ENCODE data around the gene MTCH1.
"Not testable (repeated sequence)": the region's sequence is repeated elsewhere in the genome, so short reads cannot be mapped to it uniquely, and the experiment has no call there.

MTCH1 gene

DNA sequence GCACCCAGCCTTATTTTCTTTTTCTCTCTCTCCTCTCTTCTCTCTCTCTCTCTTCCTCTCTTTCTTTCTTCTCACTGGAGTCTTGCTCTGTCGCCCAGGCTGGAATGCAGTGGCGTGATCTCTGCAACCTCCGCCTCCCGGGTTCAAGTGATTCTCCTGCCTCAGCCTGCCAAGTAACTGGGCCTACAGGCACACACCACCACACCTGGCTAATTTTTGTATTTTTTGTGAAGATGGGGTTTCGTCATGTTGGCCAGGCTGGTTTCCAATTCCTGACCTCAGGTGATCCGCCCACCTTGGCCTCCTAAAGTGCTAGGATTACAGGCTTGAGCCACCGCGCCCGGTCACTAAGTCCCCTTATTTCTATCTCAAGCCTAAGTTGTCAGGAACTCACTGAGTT lies 36.9 kb downstream of the MTCH1 start:
- DNase-seq: not testable (repeated sequence)

DNA sequence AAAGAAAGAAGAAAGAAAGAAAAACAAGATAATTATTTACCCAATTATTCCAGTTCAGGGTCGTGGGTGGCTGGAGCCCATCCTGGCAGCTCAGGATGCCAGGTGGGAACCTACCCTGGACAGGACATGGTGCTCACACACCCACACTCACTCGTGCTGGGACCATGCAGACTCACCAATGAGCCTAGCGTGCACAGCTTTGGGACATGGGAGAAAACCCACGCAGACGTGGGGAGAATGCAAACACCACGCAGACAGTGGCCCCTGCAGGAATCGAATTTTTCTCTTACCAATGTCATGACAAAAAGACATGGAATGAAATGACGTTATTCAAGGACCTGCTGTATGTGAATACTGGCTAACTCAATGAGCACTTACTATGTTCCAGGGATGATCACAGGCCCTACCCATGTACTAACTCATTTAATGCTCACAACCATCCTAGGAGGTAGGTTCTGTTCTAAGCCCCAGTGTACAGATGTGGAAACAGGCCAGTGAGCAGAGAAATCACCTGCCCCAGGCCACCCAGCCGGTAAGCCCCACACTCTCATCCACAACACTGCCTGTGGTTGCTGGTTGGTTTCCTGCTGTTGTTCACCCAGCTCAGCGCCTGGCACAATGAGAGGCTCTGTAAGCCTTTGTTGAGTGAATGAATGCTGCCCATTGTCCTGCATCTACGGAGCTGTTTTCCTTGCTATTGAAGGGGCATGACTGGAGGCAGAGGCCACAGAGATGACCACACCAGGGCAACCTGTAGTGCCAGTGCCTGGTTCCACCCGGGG lies 38.2 kb downstream of the MTCH1 start:
- DNase-seq: no peak

DNA sequence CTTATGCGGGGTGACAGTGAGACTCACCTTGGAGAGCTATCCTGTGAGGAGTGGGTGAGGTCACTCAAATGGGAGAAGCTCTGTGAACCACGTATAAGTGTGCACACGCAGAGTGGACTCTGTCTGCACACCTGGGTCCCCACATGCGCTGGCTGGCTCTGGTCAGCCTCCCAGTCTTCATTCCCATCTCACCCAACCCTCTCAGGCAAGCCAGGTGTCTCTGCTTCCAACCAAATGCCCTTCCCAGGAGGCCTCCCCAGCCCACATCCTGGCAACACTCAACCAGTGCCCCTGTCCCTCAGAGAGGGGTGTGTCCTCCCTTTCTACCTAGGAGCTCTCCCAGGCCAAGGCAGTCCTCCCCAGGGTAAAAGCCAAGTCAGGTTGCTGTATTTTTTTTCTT lies 39.5 kb downstream of the MTCH1 start:
- DNase-seq: no peak

DNA sequence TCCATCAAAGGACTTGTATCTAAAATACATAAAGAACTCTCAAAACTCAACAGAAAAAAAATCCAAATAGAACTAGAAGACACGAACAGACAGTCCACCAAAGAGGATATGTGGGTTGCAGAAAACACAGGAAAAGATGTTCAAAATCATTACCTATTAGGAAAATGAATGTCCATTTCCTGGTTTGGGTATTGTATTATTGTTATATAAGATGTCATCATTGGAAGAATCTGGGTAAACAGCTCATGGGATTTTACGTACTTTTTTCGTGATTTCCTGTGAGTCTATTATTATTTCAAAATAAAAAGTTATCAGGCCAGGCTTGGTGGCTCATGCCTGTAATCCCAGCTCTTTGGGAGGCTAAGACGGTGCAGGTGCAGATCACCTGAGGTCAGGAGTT lies 40.7 kb downstream of the MTCH1 start:
- no peak for DNase-seq

DNA sequence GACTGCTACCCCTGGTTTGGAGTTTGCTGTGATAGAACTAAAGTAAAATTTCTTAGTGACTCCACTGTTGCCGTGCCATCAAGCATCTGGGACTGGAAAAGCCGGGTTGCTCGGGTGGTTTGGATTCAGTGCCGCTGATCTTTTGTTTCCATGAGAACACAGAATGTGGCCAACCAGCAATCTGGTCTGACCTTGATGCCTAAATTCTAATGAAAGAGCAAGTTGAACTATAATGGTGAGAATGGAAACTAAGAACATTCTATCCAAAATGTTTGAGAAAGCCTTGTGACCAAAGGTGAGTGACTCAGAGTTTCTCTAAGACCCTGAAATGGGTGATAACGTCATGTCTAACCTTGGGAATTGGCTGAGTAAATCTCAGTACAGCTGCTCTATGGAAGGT lies 41.3 kb downstream of the MTCH1 start:
- no peak for DNase-seq

DNA sequence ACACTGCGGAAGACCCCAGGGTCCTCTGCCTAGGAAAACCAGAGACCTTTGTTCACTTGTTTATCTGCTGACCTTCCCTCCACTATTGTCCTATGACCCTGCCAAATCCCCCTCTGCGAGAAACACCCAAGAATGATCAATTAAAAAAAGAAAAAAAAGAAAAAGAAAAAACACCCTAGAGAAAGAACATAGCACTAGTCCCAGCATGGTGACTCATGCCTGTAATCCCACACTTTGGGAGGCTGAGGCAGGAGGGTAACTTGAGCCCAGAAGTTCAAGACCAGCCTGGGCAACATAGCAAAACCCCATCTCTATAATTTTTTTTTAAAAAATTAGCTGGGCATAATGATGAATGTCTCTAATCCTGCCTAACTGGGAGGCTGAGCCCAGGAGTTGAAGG lies 43.7 kb downstream of the MTCH1 start:
- not testable (repeated sequence) for DNase-seq

DNA sequence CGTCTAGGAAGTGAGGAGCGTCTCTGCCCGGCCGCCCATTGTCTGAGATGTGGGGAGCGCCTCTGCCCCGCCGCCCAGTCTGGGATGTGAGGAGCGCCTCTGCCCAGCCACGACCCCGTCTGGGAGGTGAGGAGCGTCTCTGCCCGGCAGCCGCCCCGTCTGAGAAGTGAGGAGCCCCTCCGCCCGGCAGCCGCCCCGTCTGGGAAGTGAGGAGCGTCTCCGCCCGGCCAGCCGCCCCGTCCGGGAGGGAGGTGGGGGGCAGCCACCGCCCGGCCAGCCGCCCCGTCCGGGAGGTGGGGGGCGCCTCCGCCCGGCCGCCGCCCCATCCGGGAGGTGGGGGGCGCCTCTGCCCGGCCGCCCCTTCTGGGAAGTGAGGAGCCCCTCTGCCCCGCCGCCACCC lies 44.4 kb downstream of the MTCH1 start:
- DNase-seq: not testable (repeated sequence)

DNA sequence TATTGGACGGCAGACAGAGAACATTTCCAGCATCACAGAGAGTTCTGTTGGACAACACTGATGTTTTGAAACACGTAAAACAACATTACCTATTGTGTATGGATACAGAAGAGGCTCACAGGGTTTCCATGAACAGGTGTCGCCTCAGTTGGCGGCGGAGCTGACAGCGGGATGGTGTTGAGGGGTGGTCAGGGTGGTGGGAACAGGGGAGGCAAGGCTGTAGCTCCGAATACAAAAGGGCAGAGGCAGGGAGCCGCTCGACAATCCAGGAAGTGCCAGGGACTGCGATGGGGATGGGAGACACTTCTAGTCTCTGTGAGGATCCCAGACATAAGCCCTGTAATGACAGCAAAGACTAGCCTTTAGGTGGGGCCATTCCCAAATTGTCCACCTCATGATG lies 46.0 kb downstream of the MTCH1 start:
- no peak for DNase-seq

DNA sequence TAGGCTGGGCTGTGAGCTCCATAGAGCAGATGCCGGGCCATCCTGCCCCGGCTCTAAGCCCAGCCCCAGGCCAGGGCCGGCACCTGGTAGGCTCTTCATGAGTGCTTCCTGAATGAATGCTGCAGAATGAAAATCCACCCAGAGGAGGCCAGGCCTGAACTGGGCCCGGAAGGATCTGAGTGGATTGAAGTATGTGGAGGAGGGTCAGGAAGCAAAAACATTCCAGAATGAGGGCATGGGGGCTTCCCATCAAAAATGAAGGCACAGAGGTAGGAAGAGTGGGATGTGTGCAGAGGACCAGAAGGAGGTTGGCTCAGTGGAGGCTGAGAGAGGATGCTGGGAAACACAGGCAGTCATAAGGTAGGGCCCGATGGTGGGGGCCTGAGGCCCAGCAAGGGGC lies 47.0 kb downstream of the MTCH1 start:
- not testable (repeated sequence) for DNase-seq

DNA sequence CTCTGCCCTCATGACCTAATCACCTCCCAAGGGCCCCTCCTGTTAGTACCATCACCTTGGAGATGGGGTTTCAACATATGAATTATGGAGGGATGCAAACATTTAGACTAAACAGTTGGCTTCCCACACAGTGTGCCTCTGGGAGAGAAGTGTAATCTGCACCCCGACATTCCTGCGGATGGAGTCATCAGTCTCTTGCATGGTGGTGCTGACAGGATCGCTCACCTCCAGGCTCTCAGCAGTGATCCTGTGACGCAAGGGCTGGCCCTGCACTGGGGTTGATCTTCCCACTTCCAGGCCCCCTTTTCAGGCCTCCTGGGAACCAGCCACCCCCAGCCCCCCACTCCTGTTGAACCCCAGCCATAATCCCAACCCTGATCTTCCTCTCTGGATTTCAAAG lies 47.5 kb downstream of the MTCH1 start:
- no peak for DNase-seq

DNA sequence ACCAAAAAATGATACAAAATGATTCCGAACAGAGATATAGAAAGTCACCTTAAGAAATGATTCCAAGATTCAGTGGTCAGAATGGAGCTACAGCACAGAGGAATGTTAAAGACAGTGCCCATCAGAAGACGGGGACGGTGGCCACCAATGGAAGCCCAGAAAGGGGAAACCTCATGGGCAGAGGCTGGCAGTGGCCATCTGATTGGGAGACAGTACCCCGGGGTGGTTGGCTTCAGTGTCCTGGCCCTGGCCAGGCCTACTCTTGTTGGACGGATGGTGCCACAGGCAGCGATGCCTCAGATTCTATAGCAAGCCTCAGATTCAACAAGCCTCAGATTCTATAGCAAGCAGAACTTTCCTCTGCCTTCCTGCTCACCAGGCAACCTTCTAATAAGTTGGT lies 48.1 kb downstream of the MTCH1 start:
- no peak for DNase-seq

DNA sequence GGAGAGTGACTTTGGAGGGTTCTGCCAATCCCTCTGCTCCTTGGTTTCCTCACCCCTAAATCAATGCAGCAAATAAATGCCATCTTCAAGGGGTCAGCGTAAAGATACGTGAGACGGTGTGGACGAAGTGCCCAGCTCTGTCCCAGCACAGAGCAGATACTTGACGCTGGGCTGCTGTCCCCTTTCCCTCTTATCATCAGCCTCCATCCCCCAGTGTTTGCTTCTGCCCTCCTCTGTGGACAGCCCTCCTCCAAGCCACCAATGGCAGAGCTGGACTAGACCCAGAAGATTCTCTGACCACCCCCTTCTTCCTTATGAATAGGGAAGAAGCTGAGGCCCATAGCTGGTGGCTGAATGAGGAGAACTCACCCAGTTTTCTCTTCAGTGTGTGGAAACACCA lies 49.2 kb downstream of the MTCH1 start:
- DNase-seq: no peak

DNA sequence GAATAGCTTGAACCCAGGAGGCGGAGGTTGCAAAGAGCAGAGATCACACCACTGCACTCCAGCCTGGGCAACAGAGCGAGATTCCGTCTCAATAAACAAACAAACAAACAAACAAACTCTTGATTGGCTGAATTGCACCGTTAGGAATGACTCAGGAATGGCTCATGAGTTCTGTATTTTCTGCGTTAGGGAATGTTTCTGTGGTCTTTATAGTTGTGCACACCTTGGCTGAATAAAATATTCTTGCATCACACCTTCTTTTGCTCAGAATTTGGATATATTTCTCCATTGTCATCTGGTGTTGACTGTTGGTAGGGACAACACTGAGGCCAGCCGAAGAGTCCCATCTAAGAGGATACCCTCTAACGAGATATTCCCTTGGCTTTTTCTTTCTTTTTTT lies 51.1 kb downstream of the MTCH1 start:
- DNase-seq: no peak

DNA sequence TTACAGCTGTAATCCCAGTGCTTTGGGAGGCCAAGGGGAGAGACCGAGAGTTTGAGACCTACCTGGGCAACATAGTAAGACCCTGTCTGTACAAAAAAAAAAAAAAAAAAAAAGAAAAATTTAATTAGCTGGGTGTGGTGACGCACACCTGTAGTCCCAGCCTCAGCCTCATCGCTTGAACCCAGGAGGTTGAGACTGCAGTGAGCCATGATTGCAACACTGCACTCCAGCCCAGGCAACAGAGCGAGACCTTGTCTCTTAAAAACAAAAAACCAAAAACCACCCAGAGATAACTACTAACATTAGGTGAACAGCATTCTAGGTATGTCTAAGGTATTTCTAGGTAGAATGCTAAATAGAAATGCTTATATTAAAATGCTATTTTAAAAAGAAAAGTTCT lies 52.5 kb downstream of the MTCH1 start:
- DNase-seq: no peak

DNA sequence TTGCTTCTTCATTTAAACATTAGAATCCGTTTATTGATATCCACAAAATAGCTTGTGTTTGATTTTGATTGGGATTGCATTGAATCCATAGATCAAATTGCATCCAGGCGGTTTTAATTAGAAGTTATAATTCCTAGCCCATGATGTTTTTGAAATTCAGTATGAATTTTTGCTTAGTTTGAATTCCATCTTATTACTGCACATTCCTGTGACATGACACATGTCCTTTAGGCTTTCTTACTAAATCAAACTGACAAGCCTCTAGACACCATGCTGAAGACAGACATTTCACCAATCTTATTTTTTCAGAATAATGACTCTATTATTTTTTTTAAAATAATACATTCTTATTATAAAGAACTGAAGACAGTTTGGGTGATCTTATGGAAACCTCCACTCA lies 52.9 kb downstream of the MTCH1 start:
- no peak for DNase-seq

DNA sequence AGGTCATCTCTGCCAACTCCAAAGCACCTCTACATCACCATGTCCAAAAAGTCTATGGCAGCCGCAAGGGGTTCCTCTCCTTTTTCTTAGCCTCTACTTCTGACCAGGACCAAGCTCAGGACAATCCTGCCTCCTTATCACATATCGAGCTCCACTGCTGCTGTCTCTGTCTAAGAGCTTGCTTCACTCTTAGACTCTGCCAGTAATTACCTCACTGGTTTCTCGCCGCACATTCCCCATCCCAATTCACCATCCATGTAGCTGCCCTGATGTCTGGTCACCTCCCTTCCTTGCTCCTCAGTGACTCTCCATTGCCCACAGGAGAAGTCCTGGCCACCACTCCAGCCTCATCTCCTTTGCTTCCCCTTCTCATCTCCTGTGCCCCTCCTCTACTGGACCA lies 55.5 kb downstream of the MTCH1 start:
- DNase-seq: no peak

DNA sequence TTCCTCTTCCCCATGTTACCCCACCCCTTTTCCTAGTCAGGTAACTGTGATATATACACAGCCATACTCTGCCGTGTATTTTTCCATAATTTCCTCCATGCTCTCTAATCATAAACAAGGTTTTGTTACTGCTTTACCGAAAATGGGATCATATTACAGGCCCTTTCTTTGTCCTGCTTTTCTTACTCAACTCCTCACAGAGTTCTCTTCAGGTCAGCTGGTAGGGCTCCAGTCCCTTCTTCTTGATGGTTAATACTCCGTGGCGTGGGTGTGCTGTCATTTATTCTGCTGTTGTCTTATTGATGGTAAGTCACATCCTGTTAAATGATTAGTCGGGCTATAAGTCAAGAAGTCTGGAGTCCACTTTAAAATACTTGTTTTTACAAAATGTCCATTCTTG lies 56.4 kb downstream of the MTCH1 start:
- no peak for DNase-seq

DNA sequence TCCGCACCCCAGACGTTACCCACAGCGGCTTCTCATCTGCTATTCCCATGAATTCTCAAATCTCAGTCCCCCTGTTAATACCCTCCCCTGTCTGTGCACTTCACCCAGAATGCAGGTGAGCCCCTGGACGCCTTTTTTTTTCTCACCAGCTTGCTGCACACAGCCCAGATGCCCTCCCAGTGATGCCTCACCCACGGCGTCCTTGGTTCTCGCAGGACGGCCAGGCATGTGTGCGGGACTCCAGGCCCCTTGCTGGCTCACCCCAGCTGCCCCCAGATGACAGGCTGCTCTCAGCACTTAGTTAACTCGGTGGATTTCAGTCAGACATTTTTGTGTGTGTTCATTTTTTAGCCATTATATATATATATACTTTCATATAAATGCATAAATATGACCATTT lies 56.8 kb downstream of the MTCH1 start:
- no peak for DNase-seq

DNA sequence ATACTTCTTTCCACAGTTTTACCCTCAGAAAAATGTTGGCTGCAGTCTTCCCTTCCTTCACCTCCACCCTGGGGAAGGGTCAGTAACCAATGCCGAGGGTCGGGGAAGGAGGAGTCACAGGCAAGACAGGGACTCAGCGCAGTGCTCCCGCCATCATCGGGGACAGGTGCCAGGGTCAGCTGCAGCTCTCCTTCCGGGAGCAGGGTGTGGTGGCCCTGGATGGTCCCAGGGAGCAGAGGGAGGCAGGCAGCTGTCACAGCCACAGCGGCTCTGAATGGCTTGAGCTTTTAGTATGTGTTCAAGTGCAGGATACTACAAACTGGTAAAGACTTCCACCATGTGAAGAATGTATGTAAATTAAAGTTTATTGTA lies 57.5 kb downstream of the MTCH1 start:
- DNase-seq: no peak

DNA sequence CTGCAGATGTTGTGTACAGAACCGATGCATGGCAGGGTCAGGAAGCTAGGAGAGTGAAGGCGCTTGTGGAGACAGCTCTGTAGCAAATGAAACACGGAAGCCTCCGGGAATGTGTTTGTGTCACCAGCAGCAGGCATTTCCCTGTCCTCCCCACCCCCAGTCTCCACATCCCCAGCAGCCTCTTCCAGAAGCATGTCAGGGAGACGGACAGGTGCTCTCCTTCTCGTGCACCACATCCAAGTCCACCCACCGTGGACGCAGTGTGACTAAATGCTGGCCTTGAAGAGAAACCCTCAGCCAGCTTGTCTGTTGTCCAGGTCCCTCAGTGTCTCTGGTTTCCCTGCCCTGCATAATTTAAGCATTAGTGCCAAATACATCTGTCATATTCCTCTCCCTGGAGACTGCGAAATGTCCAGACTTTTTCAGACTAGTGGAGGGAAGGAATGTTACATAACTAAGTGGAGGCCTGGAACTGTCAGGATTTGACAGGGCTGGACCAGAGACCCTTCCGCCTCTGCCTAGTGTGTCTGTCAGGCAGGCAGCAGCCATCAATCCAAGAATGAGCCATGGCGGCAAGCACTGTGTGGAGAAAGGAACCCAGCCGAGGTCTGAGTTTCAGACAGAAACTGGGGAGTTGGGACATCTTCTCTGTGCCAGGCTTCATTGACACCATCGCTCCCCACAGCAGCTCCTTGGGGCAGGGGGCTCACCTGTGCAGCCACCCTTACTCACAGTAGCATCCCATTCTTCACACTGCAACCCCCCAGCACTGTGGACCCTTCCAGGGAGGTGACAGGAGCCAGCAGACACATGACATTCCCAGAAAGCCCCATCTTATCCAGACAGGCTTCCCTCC lies 58.1 kb downstream of the MTCH1 start:
- DNase-seq: no peak

DNA sequence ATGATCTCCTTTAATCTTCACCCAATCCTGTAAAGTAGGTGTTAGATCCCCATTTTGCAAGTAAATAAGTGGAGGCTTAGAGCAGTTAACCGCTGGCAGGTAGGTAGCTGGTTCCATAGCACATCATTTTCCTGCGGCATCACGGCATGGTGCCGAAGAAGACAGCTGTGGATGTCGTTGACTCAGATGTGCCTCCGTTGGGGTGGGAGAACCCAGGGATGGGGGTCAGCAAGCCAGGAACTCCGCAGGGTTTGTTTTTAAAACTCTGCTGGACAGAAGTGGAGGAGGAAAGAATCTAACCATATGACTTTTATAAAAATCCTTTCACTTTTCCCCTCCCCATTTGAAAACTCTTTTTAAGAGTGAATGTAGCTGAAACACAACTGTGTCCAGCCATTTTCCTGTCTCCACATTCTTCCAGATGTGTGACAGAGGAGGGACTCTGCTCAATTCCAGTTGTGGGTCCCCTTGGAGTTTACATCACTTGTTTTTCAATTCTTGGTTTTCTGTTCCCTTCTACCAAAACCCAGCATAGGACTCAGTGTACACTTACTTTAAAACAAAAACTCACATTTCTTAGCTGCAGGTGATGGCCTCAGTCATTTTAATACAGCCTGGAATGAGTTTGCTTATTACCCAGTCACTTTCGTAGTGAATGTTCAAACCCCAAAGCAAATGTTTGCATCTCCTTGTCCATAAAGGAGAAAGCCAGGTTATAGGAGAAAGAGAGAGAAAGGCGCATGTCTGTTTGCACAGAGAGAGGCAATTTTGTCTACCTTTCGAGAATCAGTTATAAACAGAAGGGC lies 59.1 kb downstream of the MTCH1 start:
- DNase-seq: no peak

DNA sequence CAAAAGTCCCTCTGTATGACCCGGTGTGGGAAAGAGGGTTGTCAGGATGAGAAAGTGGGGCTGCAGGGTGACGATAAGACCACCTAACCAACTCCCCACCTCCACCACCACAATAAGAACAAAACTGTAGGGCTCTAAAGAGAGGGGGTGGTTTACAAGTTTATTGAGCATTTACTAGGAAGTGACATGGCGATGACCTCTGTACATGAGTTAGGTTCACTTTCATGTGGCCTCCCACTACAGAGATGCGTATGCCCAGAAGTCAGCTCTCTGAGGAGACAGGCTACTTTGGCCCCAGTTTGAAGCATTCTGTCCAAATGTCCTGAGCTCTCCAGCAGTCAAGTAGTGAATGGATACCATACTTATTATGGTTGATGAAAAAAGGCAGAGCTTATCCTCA lies 60.2 kb downstream of the MTCH1 start:
- DNase-seq: no peak

DNA sequence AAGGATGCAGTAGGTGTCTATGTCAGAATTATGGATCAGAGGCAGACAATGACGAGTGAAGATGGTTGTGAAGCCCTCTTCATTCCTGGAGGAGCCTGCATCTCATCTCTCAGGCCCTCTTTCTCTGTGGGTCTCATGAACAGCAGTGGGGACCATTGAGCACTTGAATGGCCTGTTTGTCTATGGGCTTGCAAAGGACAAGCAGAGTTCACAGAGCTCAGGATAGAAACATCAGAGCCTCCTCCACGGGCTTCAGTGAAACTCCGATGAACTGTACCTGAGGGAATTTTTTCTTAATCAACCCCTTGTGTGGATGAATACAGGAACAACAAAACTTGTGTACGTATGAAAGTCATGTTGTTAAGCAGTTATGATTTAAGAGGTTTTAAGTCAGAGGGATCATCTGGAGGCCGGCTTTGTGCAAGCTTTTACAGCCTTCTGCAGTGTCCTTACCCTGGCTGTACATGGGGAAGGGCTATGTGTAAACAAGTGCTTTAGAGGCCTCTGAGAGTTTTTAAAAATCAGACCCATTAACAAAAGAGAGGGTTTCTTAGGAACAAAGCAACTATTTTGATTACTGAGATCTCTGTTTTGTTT lies 61.1 kb downstream of the MTCH1 start:
- no peak for DNase-seq
